HepG2 (cell line): Measurements from ENCODE around the gene BRD2.

Experiments
- HOXD1 ChIP-seq: sonication (generic); formaldehyde crosslinking; IDR thresholded peaks from 2 replicates; pipeline ENCODE4 v1.5.0; 2020; ENCODE audit warnings: missing genetic modification reagents
- JUN ChIP-seq: sonication (generic); formaldehyde crosslinking; IDR thresholded peaks from 2 replicates; pipeline ENCODE4 v1.4.0; 2020; ENCODE audit warnings: mild to moderate bottlenecking, missing genetic modification reagents
- MLX ChIP-seq: IDR thresholded peaks from 2 replicates; pipeline ENCODE4 v1.6.1; 2016
- NR2F2 ChIP-seq: IDR thresholded peaks from 2 replicates; pipeline ENCODE4 v1.6.1; 2012; ENCODE audit warnings: low read depth, inconsistent platforms, borderline replicate concordance
- PREB ChIP-seq: sonication (generic); formaldehyde crosslinking; IDR thresholded peaks from 2 replicates; pipeline ENCODE4 v1.4.0; 2020; ENCODE audit warnings: missing genetic modification reagents
- SMC3 ChIP-seq: IDR thresholded peaks from 2 replicates; pipeline ENCODE4 v1.6.1; 2011; ENCODE audit warnings: low read length, improper control_type of control experiment
- SRF ChIP-seq: IDR thresholded peaks from 2 replicates; pipeline ENCODE4 v1.6.1; 2011; ENCODE audit warnings: mild to moderate bottlenecking, low read depth, low read length, moderate library complexity
- USF2 ChIP-seq, 2 experiments: sonication (generic) in 1 of 2; formaldehyde crosslinking in 1 of 2; IDR thresholded peaks; 2 replicates each; pipeline versions ENCODE4 v1.5.1 to v1.6.1; 2011 to 2020; ENCODE audit warnings: borderline replicate concordance in 1 of 2, low read depth in 1 of 2, low read length in 1 of 2, mild to moderate bottlenecking in 1 of 2, missing genetic modification reagents in 1 of 2, moderate library complexity in 1 of 2
- ZNF232 ChIP-seq: sonication (generic); formaldehyde crosslinking; IDR thresholded peaks from 2 replicates; pipeline ENCODE4 v1.4.0; 2020; ENCODE audit warnings: missing genetic modification reagents, borderline replicate concordance
- ZNF382 ChIP-seq: sonication (generic); formaldehyde crosslinking; IDR thresholded peaks from 2 replicates; pipeline ENCODE4 v1.5.0; 2020; ENCODE audit warnings: missing genetic modification reagents, mild to moderate bottlenecking, borderline replicate concordance
- ZNF7 ChIP-seq: IDR thresholded peaks from 2 replicates; pipeline ENCODE4 v1.6.1; 2016; ENCODE audit warnings: missing biosample characterization, missing genetic modification reagents
- ZNF703 ChIP-seq: sonication (generic); formaldehyde crosslinking; IDR thresholded peaks from 2 replicates; pipeline ENCODE4 v1.5.1; 2020; ENCODE audit warnings: missing genetic modification reagents, mild to moderate bottlenecking, moderate library complexity, borderline replicate concordance
- ZNF780A ChIP-seq: sonication (generic); formaldehyde crosslinking; IDR thresholded peaks from 2 replicates; pipeline ENCODE4 v1.8.0; 2022; ENCODE audit warnings: mild to moderate bottlenecking, missing genetic modification reagents, moderate library complexity
- TF ChIP-seq, protein P1 (sequence below): IDR thresholded peaks from 2 replicates; pipeline ENCODE4 v1.6.1; 2016; ENCODE audit warnings: missing compliant biosample characterization, missing genetic modification reagents, borderline replicate concordance

DNA sequence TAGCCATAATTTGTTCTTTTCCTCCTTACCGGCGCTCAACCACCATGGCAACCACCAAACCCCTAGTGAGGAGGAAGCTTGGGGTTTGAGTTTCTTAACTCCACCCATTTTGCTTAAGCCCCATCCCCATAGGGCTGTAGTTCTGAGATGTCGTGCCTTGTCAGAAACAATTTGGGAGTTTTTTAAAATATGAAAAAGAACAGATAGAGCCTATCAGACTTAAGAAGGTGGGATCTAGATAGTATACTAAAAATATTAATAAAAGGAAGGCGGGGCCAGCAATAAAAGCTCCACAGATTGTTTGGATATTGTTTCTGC lies 5.6 kb downstream of the BRD2 start:
- no peak for TF ChIP-seq PREB (CRISPR knock-in tag)
- no peak for TF ChIP-seq ZNF7
- TF ChIP-seq SRF, result no peak
- no peak for TF ChIP-seq ZNF382
- TF ChIP-seq, protein P1, sequence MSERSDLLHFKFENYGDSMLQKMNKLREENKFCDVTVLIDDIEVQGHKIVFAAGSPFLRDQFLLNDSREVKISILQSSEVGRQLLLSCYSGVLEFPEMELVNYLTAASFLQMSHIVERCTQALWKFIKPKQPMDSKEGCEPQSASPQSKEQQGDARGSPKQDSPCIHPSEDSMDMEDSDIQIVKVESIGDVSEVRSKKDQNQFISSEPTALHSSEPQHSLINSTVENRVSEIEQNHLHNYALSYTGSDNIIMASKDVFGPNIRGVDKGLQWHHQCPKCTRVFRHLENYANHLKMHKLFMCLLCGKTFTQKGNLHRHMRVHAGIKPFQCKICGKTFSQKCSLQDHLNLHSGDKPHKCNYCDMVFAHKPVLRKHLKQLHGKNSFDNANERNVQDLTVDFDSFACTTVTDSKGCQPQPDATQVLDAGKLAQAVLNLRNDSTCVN (CRISPR knock-in tag), result no peak
- no peak for TF ChIP-seq USF2 (IDR thresholded peaks at IDR 0.05; ENCODE audit: low read depth, low read length)
- TF ChIP-seq USF2 (CRISPR knock-in tag; IDR thresholded peaks at IDR 0.05; ENCODE audit: borderline replicate concordance), result no peak
- no peak for TF ChIP-seq ZNF703 (CRISPR knock-in tag)
- no peak for TF ChIP-seq JUN (CRISPR knock-in tag)
- TF ChIP-seq NR2F2, result no peak
- TF ChIP-seq HOXD1 (CRISPR knock-in tag), result no peak
- TF ChIP-seq ZNF232 (CRISPR knock-in tag), result no peak
- TF ChIP-seq MLX (CRISPR knock-in tag), result no peak
- no peak for TF ChIP-seq SMC3
- no peak for TF ChIP-seq ZNF780A (CRISPR knock-in tag)
